RPMI7951 (cell line): ENCODE results near the gene PPHLN1. TPM values are rescaled to one million over a fixed set of nuclear protein-coding genes. Genes with fewer than 3 reads are reported as not detected.
A peak's percentile ranks its signal among the peaks of the same experiment; 100 is the strongest.
"Not testable (repeated sequence)": the region's sequence is repeated elsewhere in the genome, so short reads cannot be mapped to it uniquely, and the experiment has no call there.

Experiments used
- DNase-seq: peaks from one replicate; pipeline ENCODE4 v3.0.0-alpha.2; 2012; ENCODE audit warnings: low read depth
- total RNA-seq: library from RNA; depleted of rRNA; stranded (reverse); fragments of >200 nt; shearing (Covaris generic); gene quantifications from 2 replicates; pipeline ENCODE4 v1.2.3, GENCODE V29; 2014

The PPHLN1 gene
- total RNA-seq, 1 experiment from 2014 or later, result 58.8 TPM

DNA sequence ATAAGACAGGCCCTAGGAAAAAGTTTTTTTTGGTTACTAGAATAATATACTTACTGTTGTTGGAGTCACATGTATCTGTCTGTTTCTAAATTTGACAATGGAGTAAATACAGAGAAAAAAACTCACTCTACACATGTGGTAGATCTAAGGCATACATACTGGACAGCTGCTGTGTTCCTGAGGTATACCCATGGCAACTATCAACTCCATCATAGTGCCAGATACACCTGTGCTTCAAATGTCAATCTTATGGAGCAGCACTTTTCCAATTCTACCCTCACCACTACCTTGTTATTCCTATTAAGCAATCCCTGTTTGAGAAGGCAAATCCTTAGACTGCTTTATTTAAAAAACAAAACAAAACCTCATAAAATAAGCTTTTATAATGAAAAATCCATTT lies 3.4 kb upstream of the PPHLN1 start:
- DNase-seq, result no peak

DNA sequence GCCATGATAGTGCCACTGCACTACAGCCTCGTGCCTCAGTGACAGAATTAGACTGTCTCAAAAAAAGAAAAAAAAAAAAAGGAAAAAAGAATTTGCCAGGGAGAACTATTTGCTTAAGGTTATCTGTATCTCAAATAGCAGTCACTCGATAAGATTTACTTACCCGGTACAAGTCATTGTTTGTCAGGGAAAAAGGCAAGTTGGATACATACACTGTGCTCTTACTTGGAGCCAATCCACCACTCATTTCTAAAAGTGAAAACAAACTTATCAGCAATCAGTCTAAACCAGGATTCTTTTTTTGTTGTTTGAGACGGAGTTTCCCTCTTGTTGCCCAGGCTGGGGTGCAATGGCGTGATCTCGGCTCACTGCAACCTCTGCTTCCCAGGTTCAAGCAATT lies 2.1 kb upstream of the PPHLN1 start:
- no peak for DNase-seq

DNA sequence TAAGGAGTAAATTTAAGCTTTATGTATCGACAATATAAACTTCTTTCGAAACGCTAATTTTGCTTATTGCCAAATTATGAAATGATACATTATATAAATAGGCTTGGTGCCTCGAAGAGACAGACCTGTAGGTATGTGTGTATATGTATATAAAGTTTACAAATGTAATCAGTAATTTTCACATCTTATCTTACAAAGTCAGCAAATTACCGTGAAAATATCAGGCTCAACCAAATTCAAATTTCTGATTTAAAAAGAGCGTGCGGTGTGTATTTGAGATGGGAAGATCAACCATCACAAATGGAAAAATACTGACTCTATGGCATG lies 678 bp upstream of the PPHLN1 start:
- DNase-seq, result no peak

DNA sequence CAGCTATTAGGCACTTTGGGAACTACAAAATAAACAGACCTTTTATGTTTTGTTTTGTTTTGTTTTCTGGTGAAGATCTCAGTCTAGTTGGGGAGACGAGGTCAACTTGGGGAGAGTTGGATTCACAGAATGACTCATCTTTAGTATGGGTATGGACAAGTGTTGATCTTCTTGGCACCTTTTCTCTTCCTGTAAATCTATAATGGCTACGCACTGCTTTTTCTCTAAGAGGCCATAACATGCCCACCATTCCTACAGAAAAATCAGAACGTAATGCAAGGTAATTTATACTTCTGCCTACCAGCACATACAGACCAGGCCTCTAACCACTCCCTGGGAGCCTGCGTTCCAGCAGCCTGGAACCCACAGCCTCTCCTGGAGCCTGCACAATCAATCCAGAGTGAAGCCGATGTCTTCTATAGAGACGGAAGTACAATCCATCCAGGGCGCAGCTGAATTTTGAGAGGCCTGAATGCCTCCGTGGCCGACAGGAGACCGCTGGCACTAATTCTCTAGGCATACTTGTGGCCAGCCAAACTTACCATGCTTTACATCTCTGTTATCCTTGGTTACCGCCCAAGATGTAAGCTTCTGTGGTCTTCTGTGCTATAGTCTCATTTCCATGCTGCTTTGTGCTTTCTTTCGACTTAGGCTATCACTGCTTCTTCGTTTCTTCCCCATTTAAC lies 717 bp downstream of the PPHLN1 start:
- DNase-seq, result peak; percentile 49

- no peak for DNase-seq
Measured at GRCh38 chr12:42327227-42327590, 1.2 kb downstream of the PPHLN1 start.

- DNase-seq, result not testable (repeated sequence)
Measured at GRCh38 chr12:42330097-42330496, 4.1 kb downstream of the PPHLN1 start.

- DNase-seq, result peak; percentile 33
Measured at GRCh38 chr12:42332301-42333285, 6.6 kb downstream of the PPHLN1 start.

GRCh38 chr12:42336286-42336685 lies 10.3 kb downstream of the PPHLN1 start:
- no peak for DNase-seq

DNA sequence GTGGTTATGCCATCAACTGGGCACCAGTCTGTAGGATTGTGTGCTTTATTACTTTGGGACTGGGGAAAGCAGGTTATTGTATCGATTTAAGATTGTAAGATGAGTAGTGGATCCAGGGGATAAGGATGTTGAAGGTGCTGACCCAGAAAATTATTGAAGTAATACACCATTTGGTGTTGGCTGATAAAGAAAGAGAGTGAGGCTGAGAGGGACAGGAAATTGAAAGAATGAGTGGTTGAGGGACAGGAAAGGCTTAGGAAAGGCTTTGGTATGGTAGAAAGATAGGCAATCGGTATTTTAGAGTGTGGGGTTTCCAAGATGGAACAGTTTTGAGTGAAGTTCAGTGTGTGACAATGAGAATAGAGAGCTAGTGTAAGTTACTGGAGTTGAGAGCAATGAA lies 12.3 kb downstream of the PPHLN1 start:
- DNase-seq, result no peak

DNA sequence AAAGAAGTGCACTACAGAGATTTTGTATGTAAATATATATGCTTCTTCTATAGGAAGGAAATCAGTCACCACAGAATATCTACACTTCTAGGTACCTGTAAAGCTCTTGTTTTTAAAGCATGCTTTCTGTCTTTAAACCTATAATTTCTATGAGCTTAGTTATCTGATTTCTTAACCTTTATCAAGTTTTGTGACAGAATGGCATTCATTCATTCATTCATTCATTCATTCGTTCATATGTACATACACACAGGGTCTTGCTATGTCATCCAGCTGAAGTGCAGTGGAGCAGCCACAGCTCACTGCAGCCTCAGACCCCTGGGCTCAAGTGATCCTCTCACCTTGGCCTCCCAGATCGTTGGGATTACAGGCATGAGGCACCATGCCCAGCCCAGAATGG lies 16.1 kb downstream of the PPHLN1 start:
- no peak for DNase-seq

DNA sequence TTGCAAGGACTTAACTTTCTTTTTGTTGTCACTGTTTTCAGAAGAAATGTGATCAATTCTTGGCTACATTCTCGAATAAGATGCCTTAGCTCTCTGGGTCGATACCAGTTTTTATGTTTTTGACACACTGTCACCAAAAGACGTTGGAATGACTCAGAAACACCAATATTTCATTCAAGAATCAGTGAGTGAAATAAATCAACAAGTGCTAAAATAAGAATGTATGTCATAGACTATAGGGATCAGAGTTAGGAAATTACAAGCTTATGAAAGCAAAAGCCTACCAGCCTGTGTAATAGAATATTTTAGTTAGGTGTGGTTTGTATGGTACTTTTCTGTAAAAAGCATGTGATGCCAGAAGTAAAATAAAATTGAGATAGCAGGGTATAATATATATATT lies 17.8 kb downstream of the PPHLN1 start:
- DNase-seq, result no peak

- DNase-seq, result no peak
Measured at GRCh38 chr12:42346403-42347002, 20.5 kb downstream of the PPHLN1 start.

- DNase-seq, result not testable (repeated sequence)
Measured at GRCh38 chr12:42349119-42350020, 23.4 kb downstream of the PPHLN1 start.

- not testable (repeated sequence) for DNase-seq
Measured at GRCh38 chr12:42350021-42350407, 24.0 kb downstream of the PPHLN1 start.

DNA sequence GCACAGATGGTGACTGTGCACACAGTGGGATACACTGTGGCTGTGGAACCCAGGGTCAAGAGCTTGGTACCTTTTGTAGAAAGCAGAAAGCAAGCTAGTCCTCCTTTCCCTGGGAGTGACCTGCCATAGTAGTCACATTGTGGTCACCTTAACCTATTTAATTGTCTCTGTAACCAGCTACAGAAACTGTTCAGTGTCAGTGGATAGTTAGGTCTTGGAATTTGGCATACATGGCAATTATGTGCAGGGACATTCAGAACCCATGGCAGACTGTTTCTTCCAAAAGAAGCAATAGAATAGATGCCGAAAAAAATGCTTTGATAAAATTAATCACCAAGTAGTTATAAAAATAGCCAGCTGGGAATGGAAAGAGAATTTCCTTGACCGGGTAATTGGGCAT lies 30.4 kb downstream of the PPHLN1 start:
- DNase-seq, result no peak

- no peak for DNase-seq
Measured at GRCh38 chr12:42360747-42361403, 34.9 kb downstream of the PPHLN1 start.

- no peak for DNase-seq
Measured at GRCh38 chr12:42361909-42362646, 36.1 kb downstream of the PPHLN1 start.

DNA sequence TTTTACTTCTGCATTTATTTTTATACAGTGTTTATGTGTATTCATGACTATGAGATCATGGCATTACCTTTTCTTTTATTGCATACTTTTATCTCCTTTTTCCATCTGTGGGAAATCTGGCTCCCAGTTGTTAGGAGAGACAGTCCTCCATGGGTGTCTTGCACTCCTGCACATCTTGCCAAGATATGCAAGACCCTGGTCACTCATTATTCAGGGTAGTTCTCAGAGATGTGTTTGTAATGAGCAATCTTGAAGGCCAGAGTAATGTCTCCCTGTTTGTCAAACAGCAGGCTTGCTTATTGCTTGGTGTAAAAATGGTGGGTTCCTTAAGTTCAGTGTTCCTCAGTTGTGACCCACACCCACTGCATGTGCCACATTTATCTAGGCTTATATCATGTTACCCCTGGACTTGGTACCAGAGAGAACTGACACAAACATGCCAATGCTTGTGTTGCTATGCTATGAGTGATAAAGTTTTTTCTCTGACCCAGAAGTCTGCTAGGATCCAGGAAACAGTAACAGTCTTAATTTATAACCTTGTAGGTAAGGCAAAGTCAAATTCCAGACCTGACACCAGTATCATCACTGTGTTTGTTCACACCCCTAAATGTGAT lies 36.8 kb downstream of the PPHLN1 start:
- DNase-seq, result no peak

DNA sequence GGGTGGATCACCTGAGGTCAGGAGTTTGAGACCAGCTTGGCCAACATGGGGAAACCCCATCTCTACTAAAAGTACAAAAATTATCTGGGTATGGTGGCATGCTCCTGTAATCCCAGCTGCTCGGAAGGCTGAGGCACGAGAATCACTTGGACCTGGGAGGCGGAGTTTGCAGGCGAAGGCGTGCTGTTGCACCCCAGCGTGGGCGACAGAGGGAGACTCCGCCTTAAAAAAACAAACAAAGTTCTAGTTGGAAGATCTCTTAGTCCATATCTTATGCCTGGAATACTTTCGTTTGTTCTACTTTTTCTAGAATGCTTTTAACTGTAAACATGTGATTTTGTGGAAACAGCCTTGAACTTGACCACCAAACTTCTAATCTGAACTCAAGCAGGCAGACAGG lies 38.7 kb downstream of the PPHLN1 start:
- DNase-seq, result no peak

DNA sequence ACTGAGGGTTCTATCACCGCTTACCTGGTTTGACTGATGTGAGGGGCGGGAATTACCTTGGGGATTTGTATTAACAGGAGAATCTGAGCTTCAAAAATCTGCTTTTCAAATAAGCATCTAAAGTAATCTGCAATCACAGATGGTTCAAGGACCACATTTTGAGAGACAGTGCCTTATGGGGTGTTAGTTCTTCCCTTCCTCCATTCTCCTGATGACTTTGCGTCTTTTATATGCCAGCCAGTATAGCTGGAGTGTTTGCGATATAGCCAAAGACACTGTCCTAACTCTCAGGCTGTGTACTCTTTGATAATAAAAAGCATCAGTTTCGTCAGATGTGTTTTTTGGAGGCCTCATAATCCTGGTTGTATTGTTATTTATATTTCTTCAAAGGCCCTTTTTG lies 39.5 kb downstream of the PPHLN1 start:
- no peak for DNase-seq
